Sigmoid colon (tissue), 4 donors: ENCODE results near the gene SATB2.

Experiments used
- CTCF ChIP-seq, 4 experiments: fragments of 450-650 bp in 3 of 4; fragments of 200-600 bp in 1 of 4; IDR thresholded peaks; one replicate each; pipeline ENCODE4 v1.5.1; 2016 to 2019; ENCODE audit warnings: antibody characterized with exemption in 4 of 4, mild to moderate bottlenecking in 3 of 4, moderate library complexity in 2 of 4
- EP300 ChIP-seq, 4 donors: sonication (generic); formaldehyde crosslinking; IDR thresholded peaks; one replicate each; pipeline ENCODE4 v1.6.1; 2017; ENCODE audit warnings: antibody characterized with exemption in 4 of 4
- POLR2A ChIP-seq, 2 donors: fragments of 450-650 bp; IDR thresholded peaks; one replicate each; pipeline ENCODE4 v1.6.1; 2016; ENCODE audit warnings: antibody characterized with exemption in 2 of 2, mild to moderate bottlenecking in 2 of 2, moderate library complexity in 2 of 2
- POLR2AphosphoS5 ChIP-seq, 4 donors: sonication (generic); formaldehyde crosslinking; IDR thresholded peaks; one replicate each; pipeline ENCODE4 v1.6.1; 2017; ENCODE audit warnings: antibody characterized with exemption in 4 of 4

GRCh38 chr2:199409759-199410529 lies 47.8 kb downstream of the SATB2 start:
- TF ChIP-seq POLR2A (IDR thresholded peaks at IDR 0.05), result no peak
- TF ChIP-seq CTCF (IDR thresholded peaks at IDR 0.05), result no peak
- TF ChIP-seq POLR2AphosphoS5 (IDR thresholded peaks at IDR 0.05), result no peak
- TF ChIP-seq EP300 (IDR thresholded peaks at IDR 0.05), result no peak
